HG03045 (cell line): Measurements from ENCODE around the gene AXIN1.
"Not testable (repeated sequence)": the region's sequence is repeated elsewhere in the genome, so short reads cannot be mapped to it uniquely, and the experiment has no call there.

Source experiments
- ATAC-seq: cut with Tn5 transposase; IDR thresholded peaks from one replicate; pipeline ENCODE4 v1.9.1; 2021; ENCODE audit warnings: mild to moderate bottlenecking, moderate library complexity; ENCODE audit not compliant: unreplicated experiment

The AXIN1 gene

DNA sequence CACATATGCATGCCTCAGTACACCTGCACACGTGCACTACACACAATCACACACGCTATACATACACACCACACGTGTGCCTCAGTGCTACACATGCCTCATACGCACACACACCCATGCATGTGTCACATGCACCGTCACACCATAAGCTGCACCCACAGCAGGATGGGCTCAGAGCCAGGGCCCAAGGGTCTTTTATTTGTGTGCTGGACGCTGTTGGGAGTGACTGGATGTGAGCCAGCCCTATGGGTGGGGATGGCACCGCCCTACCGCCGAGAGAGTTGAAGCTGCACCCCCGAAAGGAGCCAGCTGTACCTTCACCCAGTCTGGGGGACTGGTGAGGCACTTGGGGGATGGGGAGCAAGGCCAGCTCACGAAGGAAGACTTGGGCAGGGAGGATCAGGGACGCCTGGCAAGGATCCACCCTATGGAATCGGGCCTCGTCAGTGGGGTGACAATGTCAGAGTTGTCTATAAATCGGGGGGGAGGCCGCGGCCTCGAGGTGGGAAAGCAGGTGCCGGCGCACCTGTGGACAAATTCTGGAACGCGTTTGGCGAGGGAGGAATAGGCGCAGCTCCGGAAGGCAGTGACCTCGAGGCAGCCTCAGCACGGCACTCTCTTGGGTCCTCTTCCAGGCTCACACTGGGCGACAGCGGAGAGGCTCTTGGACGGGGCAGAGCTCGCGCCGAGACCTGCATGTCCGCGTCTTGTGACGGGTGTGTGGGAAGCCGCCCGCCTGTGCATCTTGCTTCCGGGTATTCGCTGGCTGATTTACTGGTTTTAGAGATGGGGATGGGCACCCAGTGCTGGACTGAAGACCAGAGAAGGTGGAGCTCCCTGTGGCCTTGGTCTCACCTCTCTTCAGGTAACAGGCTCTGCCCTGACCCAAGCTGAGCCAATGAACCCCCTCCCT, 84.1 kb downstream of the AXIN1 start:
- ATAC-seq, result no peak

- not testable (repeated sequence) for ATAC-seq
Observed at GRCh38 chr16:267562-267961, 85.0 kb downstream of the AXIN1 start.

- ATAC-seq, result no peak
Observed at GRCh38 chr16:266258-267164, 86.0 kb downstream of the AXIN1 start.

GRCh38 chr16:265711-266110, 86.8 kb downstream of the AXIN1 start:
- ATAC-seq, result no peak

DNA sequence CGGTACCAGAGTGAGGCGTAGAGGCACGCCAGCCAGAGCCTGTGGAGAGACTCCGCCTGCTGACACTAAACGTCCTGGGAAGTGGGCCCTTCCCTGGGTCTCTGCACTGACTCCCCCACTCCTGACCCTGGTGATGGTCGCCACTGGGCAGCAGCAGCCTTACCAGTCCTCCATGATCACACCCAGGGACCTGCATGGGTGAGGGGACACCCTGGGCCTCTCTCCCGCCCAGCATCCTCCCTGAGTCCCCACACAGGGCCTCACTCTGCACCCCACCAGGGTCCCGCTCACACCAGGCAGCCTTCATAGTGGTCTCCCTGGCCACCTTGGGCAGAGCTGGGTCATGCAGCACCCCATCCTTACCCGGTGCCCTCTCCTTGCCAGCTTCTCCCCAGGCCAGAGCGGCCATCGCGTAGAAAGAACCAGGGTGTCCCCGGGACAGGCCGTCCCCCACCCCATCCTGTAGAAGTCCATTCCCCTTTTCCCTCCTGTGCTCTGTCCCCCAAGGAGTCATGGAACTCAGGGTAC, 87.5 kb downstream of the AXIN1 start:
- no peak for ATAC-seq

DNA sequence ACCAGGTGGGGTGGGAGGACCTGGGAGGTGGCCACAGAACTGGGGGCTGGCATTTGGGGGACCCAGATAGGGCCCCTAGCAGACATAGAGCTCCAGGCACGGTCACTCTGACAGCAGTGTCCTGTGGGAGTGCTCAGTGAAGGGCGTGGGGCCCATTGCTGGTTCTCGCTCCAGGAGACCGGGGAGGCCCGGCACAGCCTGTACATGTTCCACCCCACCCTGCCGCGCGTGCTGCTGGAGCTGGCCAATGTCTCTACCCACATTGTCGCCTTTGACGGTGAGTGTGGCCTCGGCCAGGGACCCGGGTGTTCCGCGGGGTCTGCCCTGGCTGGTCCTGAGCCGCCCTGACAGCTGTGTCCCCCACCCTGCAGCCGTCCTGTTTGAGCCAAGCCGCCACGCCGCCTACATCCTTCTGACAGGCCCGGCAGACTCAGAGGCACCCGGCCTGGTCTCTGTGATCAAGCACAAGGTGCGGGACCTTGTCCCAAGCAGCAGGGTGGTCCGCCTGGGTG, 88.0 kb downstream of the AXIN1 start:
- no peak for ATAC-seq

DNA sequence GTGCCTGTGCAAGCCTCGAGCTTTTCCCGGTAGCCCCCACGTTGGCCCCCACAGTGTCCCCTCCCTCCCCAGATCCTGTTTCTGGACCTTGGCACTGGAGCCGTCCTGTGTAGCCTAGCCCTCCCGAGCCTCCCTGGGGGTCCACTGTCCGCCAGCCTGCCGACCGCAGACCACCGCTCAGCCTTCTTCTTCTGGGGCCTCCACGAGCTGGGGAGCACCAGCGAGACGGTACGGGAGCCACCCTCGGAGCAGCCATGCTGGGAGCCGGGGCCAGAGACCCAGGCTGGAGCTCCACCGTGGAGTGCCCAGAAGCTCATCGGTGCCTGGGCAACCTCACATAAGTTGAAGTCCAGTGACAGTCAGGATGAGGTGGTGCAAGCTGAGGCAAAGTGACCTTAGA, 88.6 kb downstream of the AXIN1 start:
- no peak for ATAC-seq

- no peak for ATAC-seq
Observed at GRCh38 chr16:263182-263774, 89.2 kb downstream of the AXIN1 start.

GRCh38 chr16:262121-262745, 90.3 kb downstream of the AXIN1 start:
- ATAC-seq, result no peak

GRCh38 chr16:261031-261691, 91.4 kb downstream of the AXIN1 start:
- no peak for ATAC-seq

GRCh38 chr16:260326-260725, 92.2 kb downstream of the AXIN1 start:
- no peak for ATAC-seq

GRCh38 chr16:259814-260253, 92.7 kb downstream of the AXIN1 start:
- ATAC-seq, result no peak

GRCh38 chr16:259226-259625, 93.3 kb downstream of the AXIN1 start:
- no peak for ATAC-seq

GRCh38 chr16:258091-258490, 94.4 kb downstream of the AXIN1 start:
- ATAC-seq, result not testable (repeated sequence)

DNA sequence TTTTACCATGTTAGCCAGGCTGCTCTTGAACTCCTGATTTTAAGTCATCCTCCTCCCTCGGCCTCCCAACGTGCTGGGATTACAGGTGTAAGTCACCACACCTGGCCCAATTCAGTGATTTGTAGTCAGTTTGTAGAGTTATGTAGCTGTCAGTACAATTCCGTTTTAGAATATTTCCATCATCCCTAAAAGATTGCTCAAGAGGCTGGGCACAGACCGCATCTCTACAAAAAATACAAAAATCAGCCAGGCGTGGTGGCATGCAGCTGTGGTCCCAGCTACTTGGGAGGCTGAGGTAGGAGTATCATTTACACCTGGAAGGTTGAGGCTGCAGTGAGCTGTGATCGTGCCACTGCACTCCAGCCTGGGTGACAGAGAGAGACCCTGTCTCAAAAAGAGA, 97.3 kb downstream of the AXIN1 start:
- no peak for ATAC-seq

GRCh38 chr16:254461-254860, 98.1 kb downstream of the AXIN1 start:
- ATAC-seq, result no peak

GRCh38 chr16:253833-254232, 98.7 kb downstream of the AXIN1 start:
- no peak for ATAC-seq

DNA sequence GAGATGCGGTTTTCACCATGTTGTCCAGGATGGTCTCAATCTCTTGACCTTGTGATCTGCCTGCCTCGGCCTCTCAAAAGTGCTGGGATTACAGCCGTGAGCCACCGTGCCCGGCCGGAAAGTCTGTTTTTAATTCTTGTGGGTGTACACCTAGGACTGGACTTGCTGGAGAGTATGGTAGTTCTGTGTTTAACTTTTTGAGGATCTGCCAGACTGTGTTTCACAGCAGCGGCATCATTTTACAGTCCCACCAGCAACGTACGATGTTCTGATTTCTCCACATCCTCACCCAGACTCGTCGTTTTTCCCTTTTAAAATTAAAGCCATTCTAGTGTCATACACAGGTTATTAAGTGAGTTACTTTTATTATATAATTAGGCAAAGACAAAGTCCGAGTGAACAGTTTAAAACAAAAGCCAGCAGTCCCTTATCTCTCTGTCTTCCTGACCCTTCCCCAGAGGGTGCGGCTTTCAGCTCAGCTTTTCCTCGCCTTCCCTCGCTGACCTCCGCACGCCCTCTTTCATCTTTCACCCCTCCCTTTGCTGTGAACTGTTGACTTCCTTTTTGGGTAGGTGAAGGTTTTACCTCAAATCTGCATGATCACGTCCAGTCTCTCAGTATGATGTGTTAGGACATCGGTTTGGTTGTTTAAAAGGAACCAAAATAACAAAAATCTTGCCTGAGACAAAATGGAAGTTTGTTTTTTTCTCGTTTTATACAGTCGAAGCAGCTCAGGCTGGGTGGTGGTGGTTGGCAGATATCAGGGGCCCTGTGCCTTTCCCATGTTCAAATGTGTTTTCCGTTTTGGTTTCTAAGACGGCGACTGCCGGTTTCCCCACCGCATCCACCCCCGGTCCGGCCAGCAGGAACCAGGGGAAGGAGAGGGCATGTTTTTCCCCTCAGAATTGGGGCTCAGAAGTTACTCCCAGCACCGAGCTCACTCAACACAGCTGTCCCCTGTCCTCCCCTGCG, 99.9 kb downstream of the AXIN1 start:
- no peak for ATAC-seq

DNA sequence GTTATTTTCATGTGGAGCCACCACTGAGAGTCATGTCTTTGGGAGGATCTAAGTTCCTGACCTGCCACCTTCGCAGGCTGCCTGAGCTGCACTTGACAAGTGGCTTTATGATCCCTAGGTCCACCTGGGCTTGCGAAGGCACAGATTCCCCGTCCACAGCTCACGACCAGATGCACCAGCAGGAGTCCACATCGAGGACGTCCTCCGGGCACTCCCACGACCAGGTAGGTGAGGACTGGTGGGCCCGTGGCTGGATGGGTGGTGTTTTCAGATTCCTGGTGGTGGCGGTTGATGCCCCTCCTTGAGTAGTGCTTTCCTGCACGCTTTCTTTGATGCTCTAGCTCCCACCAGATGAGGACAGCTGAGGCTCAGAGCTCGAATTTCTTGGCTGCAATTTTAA, 103.1 kb downstream of the AXIN1 start:
- ATAC-seq, result no peak
